Karpas-422 (cell line): ENCODE data around the gene CHRM2. TPM values are rescaled to one million over a fixed set of nuclear protein-coding genes. Genes with fewer than 3 reads are reported as not detected.

ENCODE experiments used
- DNase-seq: peaks from one replicate; pipeline ENCODE4 v3.0.0-alpha.2; 2015
- H2AFZ ChIP-seq: fragments of 200-600 bp; sonication (generic); 2 replicates; pipeline ENCODE4 v1.6.1; 2014; ENCODE audit warnings: antibody characterized with exemption, low read length, mixed read lengths
- H3K27ac ChIP-seq: fragments of 200-600 bp; sonication (generic); 2 replicates; pipeline ENCODE4 v1.5.1; 2014; ENCODE audit warnings: mild to moderate bottlenecking, low read length, moderate library complexity
- H3K27me3 ChIP-seq: fragments of 200-600 bp; sonication (generic); 2 replicates; pipeline ENCODE4 v1.6.1; 2014; ENCODE audit warnings: low read length, mixed read lengths
- H3K36me3 ChIP-seq: fragments of 200-600 bp; sonication (generic); 2 replicates; pipeline ENCODE4 v1.6.1; 2014; ENCODE audit warnings: low read length, mixed read lengths; ENCODE audit not compliant: insufficient read depth
- H3K4me1 ChIP-seq: fragments of 200-600 bp; sonication (generic); 2 replicates; pipeline ENCODE4 v1.6.1; 2014; ENCODE audit warnings: mild to moderate bottlenecking, low read length, mixed read lengths
- H3K4me2 ChIP-seq: fragments of 200-600 bp; sonication (generic); 2 replicates; pipeline ENCODE4 v1.6.1; 2014; ENCODE audit warnings: low read length, low read depth, mild to moderate bottlenecking; ENCODE audit not compliant: poor library complexity, severe bottlenecking
- H3K4me3 ChIP-seq: fragments of 200-600 bp; sonication (generic); 2 replicates; pipeline ENCODE4 v1.5.1; 2014; ENCODE audit warnings: mild to moderate bottlenecking, antibody characterized with exemption, low read length, mixed read lengths
- H3K79me2 ChIP-seq: fragments of 200-600 bp; sonication (generic); 2 replicates; pipeline ENCODE4 v1.6.1; 2014; ENCODE audit warnings: mild to moderate bottlenecking, low read length, mixed read lengths
- H3K9ac ChIP-seq: fragments of 200-600 bp; sonication (generic); 2 replicates; pipeline ENCODE4 v1.6.0; 2014; ENCODE audit warnings: low read length
- H3K9me2 ChIP-seq: fragments of 200-600 bp; sonication (generic), shearing (Covaris generic); replicated peaks from 2 replicates; pipeline ENCODE4 v1.6.0; 2014; ENCODE audit warnings: mild to moderate bottlenecking, low read length, moderate library complexity; ENCODE audit not compliant: insufficient read depth
- H3K9me3 ChIP-seq: fragments of 300-700, 200-600 bp; sonication (generic); 2 replicates; pipeline ENCODE4 v1.6.1; 2014; ENCODE audit warnings: low read length, mixed read lengths
- H4K20me1 ChIP-seq: fragments of 200-600 bp; sonication (generic); 2 replicates; pipeline ENCODE4 v1.6.1; 2014; ENCODE audit warnings: mild to moderate bottlenecking, antibody characterized with exemption, low read length, low read depth; ENCODE audit not compliant: insufficient read depth
- total RNA-seq: library from RNA; depleted of rRNA; stranded (reverse); fragments of >200 nt; shearing (Covaris generic); gene quantifications from 2 replicates; pipeline ENCODE4 v1.2.3, GENCODE V29; 2014; ENCODE audit warnings: low replicate concordance

The CHRM2 gene
- total RNA-seq, 1 experiment from 2014 or later: not detected

- no peak for DNase-seq
- Histone ChIP-seq H2AFZ (no peak overlapping the region), H3K4me3 (no peak overlapping the region), H3K36me3 (no peaks in the 10 kb centered on the region), H3K4me1 (no peaks in the 10 kb centered on the region), H3K27ac (no peak overlapping the region), H3K27me3 (no peaks in the 10 kb centered on the region), H4K20me1 (no peaks in the 10 kb centered on the region), H3K9me2 (no peaks in the 10 kb centered on the region), H3K4me2 (no peak overlapping the region), H3K9me3 (no peaks in the 10 kb centered on the region), H3K79me2 (no peaks in the 10 kb centered on the region), H3K9ac (no peak overlapping the region)
Measured at GRCh38 chr7:136931169-136931867, 62.9 kb downstream of the CHRM2 start.

- no peak overlapping the region for H3K27ac ChIP-seq
- H2AFZ ChIP-seq: no peak overlapping the region
- no peak overlapping the region for H3K4me2 ChIP-seq
- H3K27me3 ChIP-seq: no peaks in the 10 kb centered on the region
- no peaks in the 10 kb centered on the region for H3K9me2 ChIP-seq
- H3K9me3 ChIP-seq: no peaks in the 10 kb centered on the region
- no peaks in the 10 kb centered on the region for H3K4me1 ChIP-seq
- no peaks in the 10 kb centered on the region for H3K36me3 ChIP-seq
- no peak overlapping the region for H3K9ac ChIP-seq
- no peak overlapping the region for H3K4me3 ChIP-seq
- no peaks in the 10 kb centered on the region for H4K20me1 ChIP-seq
- no peak for DNase-seq
- no peaks in the 10 kb centered on the region for H3K79me2 ChIP-seq
Measured at GRCh38 chr7:136937436-136937835, 69.0 kb downstream of the CHRM2 start.

- DNase-seq: no peak
- Histone ChIP-seq H3K79me2 (no peaks in the 10 kb centered on the region), H3K4me1 (no peaks in the 10 kb centered on the region), H3K4me3 (no peak overlapping the region), H2AFZ (no peak overlapping the region), H3K9ac (no peak overlapping the region), H3K9me2 (no peaks in the 10 kb centered on the region), H3K9me3 (no peaks in the 10 kb centered on the region), H3K27me3 (no peaks in the 10 kb centered on the region), H3K4me2 (no peak overlapping the region), H4K20me1 (no peaks in the 10 kb centered on the region), H3K27ac (no peak overlapping the region), H3K36me3 (no peaks in the 10 kb centered on the region)
Measured at GRCh38 chr7:136938476-136938875, 70.0 kb downstream of the CHRM2 start.

- no peak overlapping the region for H3K27ac ChIP-seq
- H3K27me3 ChIP-seq: no peaks in the 10 kb centered on the region
- H3K9me2 ChIP-seq: no peaks in the 10 kb centered on the region
- H3K79me2 ChIP-seq: no peaks in the 10 kb centered on the region
- no peak overlapping the region for H3K9ac ChIP-seq
- H3K4me2 ChIP-seq: no peak overlapping the region
- no peaks in the 10 kb centered on the region for H4K20me1 ChIP-seq
- H2AFZ ChIP-seq: no peak overlapping the region
- no peaks in the 10 kb centered on the region for H3K4me1 ChIP-seq
- no peaks in the 10 kb centered on the region for H3K9me3 ChIP-seq
- DNase-seq: no peak
- H3K36me3 ChIP-seq: no peaks in the 10 kb centered on the region
- no peak overlapping the region for H3K4me3 ChIP-seq
Measured at GRCh38 chr7:136940122-136940521, 71.7 kb downstream of the CHRM2 start.

GRCh38 chr7:136940917-136941316 lies 72.5 kb downstream of the CHRM2 start:
- no peak overlapping the region for H3K4me3 ChIP-seq
- no peaks in the 10 kb centered on the region for H4K20me1 ChIP-seq
- H3K9me3 ChIP-seq: no peaks in the 10 kb centered on the region
- H3K79me2 ChIP-seq: no peaks in the 10 kb centered on the region
- no peak overlapping the region for H2AFZ ChIP-seq
- H3K27me3 ChIP-seq: no peaks in the 10 kb centered on the region
- no peak overlapping the region for H3K9ac ChIP-seq
- H3K27ac ChIP-seq: no peak overlapping the region
- no peak for DNase-seq
- no peaks in the 10 kb centered on the region for H3K9me2 ChIP-seq
- H3K36me3 ChIP-seq: no peaks in the 10 kb centered on the region
- H3K4me1 ChIP-seq: no peaks in the 10 kb centered on the region
- H3K4me2 ChIP-seq: no peak overlapping the region

- Histone ChIP-seq H2AFZ (no peak overlapping the region), H3K36me3 (no peaks in the 10 kb centered on the region), H3K4me2 (no peak overlapping the region), H3K27ac (no peak overlapping the region), H3K27me3 (no peaks in the 10 kb centered on the region), H3K9me3 (no peaks in the 10 kb centered on the region), H3K4me3 (no peak overlapping the region), H3K9ac (no peak overlapping the region), H3K4me1 (no peaks in the 10 kb centered on the region), H3K79me2 (no peaks in the 10 kb centered on the region), H4K20me1 (no peaks in the 10 kb centered on the region), H3K9me2 (no peaks in the 10 kb centered on the region)
- DNase-seq: no peak
Measured at GRCh38 chr7:136941816-136942215, 73.4 kb downstream of the CHRM2 start.

- Histone ChIP-seq H3K9me2 (no peaks in the 10 kb centered on the region), H3K27ac (no peak overlapping the region), H3K4me2 (no peak overlapping the region), H4K20me1 (no peaks in the 10 kb centered on the region), H3K36me3 (no peaks in the 10 kb centered on the region), H3K9ac (no peak overlapping the region), H2AFZ (no peak overlapping the region), H3K9me3 (no peaks in the 10 kb centered on the region), H3K4me3 (no peak overlapping the region), H3K27me3 (no peaks in the 10 kb centered on the region), H3K79me2 (no peaks in the 10 kb centered on the region), H3K4me1 (no peaks in the 10 kb centered on the region)
- DNase-seq: no peak
Measured at GRCh38 chr7:136942401-136942800, 73.9 kb downstream of the CHRM2 start.

- Histone ChIP-seq H2AFZ (no peak overlapping the region), H4K20me1 (no peaks in the 10 kb centered on the region), H3K9me3 (no peaks in the 10 kb centered on the region), H3K9ac (no peak overlapping the region), H3K4me2 (no peak overlapping the region), H3K27ac (no peak overlapping the region), H3K4me3 (no peak overlapping the region), H3K9me2 (no peaks in the 10 kb centered on the region), H3K4me1 (no peaks in the 10 kb centered on the region), H3K36me3 (no peaks in the 10 kb centered on the region), H3K79me2 (no peaks in the 10 kb centered on the region), H3K27me3 (0 out of 2 replicates have a peak, but pooled peaks cover 2% of the 10 kb centered on the region)
- no peak for DNase-seq
Measured at GRCh38 chr7:136942994-136943393, 74.5 kb downstream of the CHRM2 start.
